Activated naive CD8-positive, alpha-beta T cell treated with anti-CD3 and anti-CD28 coated beads, Interleukin-2, amount 50 U/mL, for 24 hours (primary cell): ENCODE results near the gene SLC10A2.

ENCODE experiments used
- ATAC-seq: fragments of 150-1000 bp; cut with Tn5 transposase; one replicate; pipeline ENCODE4 v1.10.0; 2021
- DNase-seq: peaks from one replicate; pipeline ENCODE4 v3.0.0; 2021
- H3K27ac Mint-ChIP-seq: one replicate; pipeline ENCODE4 v1.8.0; 2021; ENCODE audit warnings: mild to moderate bottlenecking, mixed read lengths
- H3K27me3 Mint-ChIP-seq: one replicate; pipeline ENCODE4 v1.8.0; 2021; ENCODE audit warnings: mixed read lengths
- H3K36me3 Mint-ChIP-seq: one replicate; pipeline ENCODE4 v1.8.0; 2021; ENCODE audit warnings: low read depth, mixed read lengths
- H3K4me1 Mint-ChIP-seq: one replicate; pipeline ENCODE4 v1.8.0; 2021; ENCODE audit warnings: mixed read lengths
- H3K4me3 Mint-ChIP-seq: one replicate; pipeline ENCODE4 v1.8.0; 2021; ENCODE audit warnings: mild to moderate bottlenecking, moderate library complexity, mixed read lengths
- H3K9me3 Mint-ChIP-seq: one replicate; pipeline ENCODE4 v1.8.0; 2021; ENCODE audit warnings: mixed read lengths

SLC10A2 gene

DNA sequence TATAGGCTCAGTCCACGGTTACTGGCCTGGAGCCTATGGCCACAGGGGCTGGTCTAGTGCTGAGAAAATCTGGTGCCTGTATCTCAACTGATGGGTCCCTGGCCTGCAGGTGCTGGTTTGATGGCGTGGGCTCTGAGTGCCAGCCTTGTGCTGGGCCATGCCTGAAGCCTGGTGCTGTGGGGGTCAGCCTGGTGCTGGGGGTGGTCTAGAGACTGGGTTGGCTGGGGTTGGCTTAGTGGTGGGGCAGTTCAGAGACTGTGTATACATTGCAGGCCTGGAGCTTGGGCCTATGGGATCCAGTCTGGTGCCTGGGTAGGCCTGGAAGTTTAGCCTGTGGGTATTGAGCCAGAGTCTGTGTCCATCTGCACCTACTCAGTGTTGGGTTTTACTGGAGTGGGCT lies 36.4 kb downstream of the SLC10A2 start:
- Mint-ChIP-seq H3K4me1 (peaks cover 7% of the 10 kb centered on the region), H3K4me3 (no peak overlapping the region), H3K36me3 (no peaks in the 10 kb centered on the region), H3K27ac (no peak overlapping the region), H3K9me3 (peaks cover 14% of the 10 kb centered on the region), H3K27me3 (no peaks in the 10 kb centered on the region)
- ATAC-seq: no peak
- no peak for DNase-seq

DNA sequence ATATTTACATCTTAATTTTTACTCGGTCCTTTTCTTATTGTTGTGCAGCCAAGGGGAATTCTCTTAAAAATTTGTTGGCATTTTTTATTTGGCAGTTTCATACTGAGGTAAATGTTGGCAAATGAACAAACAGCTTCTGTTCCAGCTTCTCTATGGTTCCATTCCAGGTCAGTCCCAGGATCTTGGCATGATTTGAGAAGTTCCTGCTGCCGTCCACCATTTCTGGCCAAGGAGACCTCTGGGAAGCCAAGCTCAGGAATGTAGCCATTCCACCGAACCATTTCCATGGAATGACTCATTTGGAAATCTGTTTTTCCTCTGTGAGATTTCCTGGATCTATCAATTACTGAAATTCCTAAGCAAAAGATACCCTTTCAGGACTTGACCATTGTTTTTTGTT lies 43.9 kb downstream of the SLC10A2 start:
- DNase-seq: no peak
- Mint-ChIP-seq H3K9me3 (peaks cover 18% of the 10 kb centered on the region), H3K27ac (no peak overlapping the region), H3K4me3 (no peak overlapping the region), H3K36me3 (no peaks in the 10 kb centered on the region), H3K4me1 (no peaks in the 10 kb centered on the region), H3K27me3 (no peaks in the 10 kb centered on the region)
- no peak for ATAC-seq

GRCh38 chr13:103018556-103018955 lies 47.7 kb downstream of the SLC10A2 start:
- Mint-ChIP-seq H3K27me3 (no peaks in the 10 kb centered on the region), H3K4me3 (no peak overlapping the region), H3K9me3 (peaks cover 2% of the 10 kb centered on the region), H3K4me1 (no peaks in the 10 kb centered on the region), H3K36me3 (no peaks in the 10 kb centered on the region), H3K27ac (no peak overlapping the region)
- ATAC-seq: no peak
- DNase-seq: no peak

- Mint-ChIP-seq H3K27ac (no peak overlapping the region), H3K9me3 (no peaks in the 10 kb centered on the region), H3K27me3 (no peaks in the 10 kb centered on the region), H3K4me1 (no peaks in the 10 kb centered on the region), H3K4me3 (no peak overlapping the region), H3K36me3 (no peaks in the 10 kb centered on the region)
- DNase-seq (no peak), ATAC-seq (no peak)
These were observed 53.6 kb downstream of the SLC10A2 start for GRCh38 chr13:103012646-103013045.

GRCh38 chr13:103009051-103009840 lies 57.0 kb downstream of the SLC10A2 start:
- DNase-seq: no peak
- H3K4me1 Mint-ChIP-seq: peaks cover 4% of the 10 kb centered on the region
- H3K27ac Mint-ChIP-seq: no peak overlapping the region
- H3K27me3 Mint-ChIP-seq: no peaks in the 10 kb centered on the region
- ATAC-seq: no peak
- H3K4me3 Mint-ChIP-seq: no peak overlapping the region
- no peaks in the 10 kb centered on the region for H3K36me3 Mint-ChIP-seq
- no peaks in the 10 kb centered on the region for H3K9me3 Mint-ChIP-seq

- no peaks in the 10 kb centered on the region for H3K27me3 Mint-ChIP-seq
- no peaks in the 10 kb centered on the region for H3K36me3 Mint-ChIP-seq
- H3K27ac Mint-ChIP-seq: no peak overlapping the region
- H3K4me1 Mint-ChIP-seq: peaks cover 4% of the 10 kb centered on the region
- no peak overlapping the region for H3K4me3 Mint-ChIP-seq
- no peaks in the 10 kb centered on the region for H3K9me3 Mint-ChIP-seq
- DNase-seq (no peak), ATAC-seq (no peak)
These were observed 58.8 kb downstream of the SLC10A2 start for GRCh38 chr13:103007427-103007762.

GRCh38 chr13:103006641-103007426 lies 59.4 kb downstream of the SLC10A2 start:
- Mint-ChIP-seq H3K9me3 (no peaks in the 10 kb centered on the region), H3K36me3 (no peaks in the 10 kb centered on the region), H3K4me1 (peaks cover 4% of the 10 kb centered on the region), H3K4me3 (no peak overlapping the region), H3K27ac (no peak overlapping the region), H3K27me3 (no peaks in the 10 kb centered on the region)
- ATAC-seq (no peak), DNase-seq (no peak)

- Mint-ChIP-seq H3K27me3 (no peaks in the 10 kb centered on the region), H3K4me1 (peaks cover 4% of the 10 kb centered on the region), H3K4me3 (no peak overlapping the region), H3K36me3 (no peaks in the 10 kb centered on the region), H3K27ac (no peak overlapping the region), H3K9me3 (no peaks in the 10 kb centered on the region)
- ATAC-seq (no peak), DNase-seq (no peak)
These were observed 61.4 kb downstream of the SLC10A2 start for GRCh38 chr13:103004661-103005345.

DNA sequence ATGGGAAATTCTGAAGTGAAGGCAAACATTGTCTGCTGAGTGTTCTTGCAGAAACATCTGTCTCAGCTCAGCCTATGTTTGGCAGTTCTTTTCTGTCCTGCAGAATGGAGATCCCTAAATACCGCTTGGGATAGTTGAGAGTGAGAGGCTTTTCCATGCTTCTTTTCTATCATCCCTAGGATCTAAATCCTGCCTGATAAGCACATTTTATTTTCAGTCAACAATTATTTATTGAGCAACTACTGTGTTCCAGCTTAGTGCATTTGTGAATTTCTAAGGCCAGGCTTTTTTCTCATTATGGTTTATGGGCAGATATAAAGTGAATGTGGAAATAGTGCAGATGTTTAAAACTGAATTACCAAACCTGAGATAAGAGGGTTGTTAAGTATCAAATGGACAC lies 62.6 kb downstream of the SLC10A2 start:
- H3K27ac Mint-ChIP-seq: no peak overlapping the region
- H3K36me3 Mint-ChIP-seq: no peaks in the 10 kb centered on the region
- DNase-seq: no peak
- H3K27me3 Mint-ChIP-seq: no peaks in the 10 kb centered on the region
- no peak for ATAC-seq
- no peaks in the 10 kb centered on the region for H3K9me3 Mint-ChIP-seq
- H3K4me3 Mint-ChIP-seq: no peak overlapping the region
- peaks cover 4% of the 10 kb centered on the region for H3K4me1 Mint-ChIP-seq

- Mint-ChIP-seq H3K4me3 (no peak overlapping the region), H3K9me3 (no peaks in the 10 kb centered on the region), H3K27me3 (no peaks in the 10 kb centered on the region), H3K4me1 (peaks cover 4% of the 10 kb centered on the region), H3K36me3 (no peaks in the 10 kb centered on the region), H3K27ac (no peak overlapping the region)
- no peak for ATAC-seq
- DNase-seq: no peak
These were observed 63.9 kb downstream of the SLC10A2 start for GRCh38 chr13:103002279-103002678.

DNA sequence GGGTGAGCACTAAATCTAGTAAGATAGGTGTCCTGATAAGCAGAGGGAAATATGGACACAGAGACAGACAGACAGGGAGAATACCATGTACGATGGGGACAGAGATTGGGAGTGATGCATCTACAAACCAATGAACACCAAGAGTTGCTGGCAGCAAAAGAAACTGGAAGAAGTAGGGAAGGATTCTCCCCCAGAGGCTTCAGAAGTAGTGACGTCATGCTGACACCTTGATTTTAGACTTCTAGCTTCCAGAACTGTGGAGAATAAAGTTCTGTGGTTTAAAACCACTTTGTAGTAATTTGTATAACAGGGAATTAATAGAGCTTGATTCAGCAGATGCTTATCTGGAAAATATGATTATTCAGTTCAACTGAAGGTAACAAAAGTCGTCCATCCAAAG lies 66.1 kb downstream of the SLC10A2 start:
- Mint-ChIP-seq H3K27me3 (no peaks in the 10 kb centered on the region), H3K27ac (no peak overlapping the region), H3K4me1 (no peaks in the 10 kb centered on the region), H3K4me3 (no peak overlapping the region), H3K36me3 (no peaks in the 10 kb centered on the region), H3K9me3 (peaks cover 9% of the 10 kb centered on the region)
- ATAC-seq: no peak
- no peak for DNase-seq

GRCh38 chr13:102999499-102999898 lies 66.7 kb downstream of the SLC10A2 start:
- no peak overlapping the region for H3K4me3 Mint-ChIP-seq
- ATAC-seq (no peak), DNase-seq (no peak)
- H3K4me1 Mint-ChIP-seq: no peaks in the 10 kb centered on the region
- H3K9me3 Mint-ChIP-seq: peaks cover 9% of the 10 kb centered on the region
- no peak overlapping the region for H3K27ac Mint-ChIP-seq
- no peaks in the 10 kb centered on the region for H3K36me3 Mint-ChIP-seq
- no peaks in the 10 kb centered on the region for H3K27me3 Mint-ChIP-seq
